Keratinocyte (primary cell): Measurements from ENCODE around the gene B3GALT6. TPM values are rescaled to one million over a fixed set of nuclear protein-coding genes. Genes with fewer than 3 reads are reported as not detected.

Source experiments
- DNase-seq: peaks from one replicate; pipeline ENCODE4 v3.0.0-alpha.2; 2011; ENCODE audit warnings: low read depth, missing footprints, low spot score
- FAIRE-seq: peaks from 2 replicates; lab custom pipeline; 2011; peaks lifted over from hg19 to GRCh38; lab: Jason Lieb, UNC
- H2AFZ ChIP-seq: 2 replicates; pipeline ENCODE4 v1.6.0; 2012; ENCODE audit warnings: low read length, control low read depth, inconsistent platforms; ENCODE audit not compliant: control insufficient read depth
- H3K27ac ChIP-seq: 2 replicates; pipeline ENCODE4 v1.5.1; 2011; ENCODE audit warnings: low read length; ENCODE audit not compliant: control insufficient read depth, insufficient read depth
- H3K27me3 ChIP-seq: 3 replicates; pipeline ENCODE4 v1.6.0; 2011; ENCODE audit warnings: low read length; ENCODE audit not compliant: control insufficient read depth, insufficient read depth; ENCODE audit errors: extremely low read depth
- H3K36me3 ChIP-seq, 2 experiments: 2 replicates in 1 of 2; 3 replicates in 1 of 2; pipeline ENCODE4 v1.5.1; 2011; ENCODE audit warnings: low read length in 2 of 2, mild to moderate bottlenecking in 1 of 2; ENCODE audit not compliant: control insufficient read depth in 2 of 2, insufficient read depth in 2 of 2; ENCODE audit errors: extremely low read depth in 1 of 2
- H3K4me1 ChIP-seq: 3 replicates; pipeline ENCODE4 v1.5.1; 2011; ENCODE audit warnings: low read length; ENCODE audit not compliant: control insufficient read depth, insufficient read depth; ENCODE audit errors: extremely low read depth
- H3K4me2 ChIP-seq: 3 replicates; pipeline ENCODE4 v1.6.0; 2011; ENCODE audit warnings: low read depth, low read length; ENCODE audit not compliant: control insufficient read depth, insufficient read depth; ENCODE audit errors: extremely low read depth
- H3K4me3 ChIP-seq, 3 experiments: fragments of 200-600 bp in 1 of 3; sonication (generic) in 1 of 3; 2 replicates in 2 of 3; 3 replicates in 1 of 3; pipeline ENCODE4 v1.5.1; 2011 to 2016; ENCODE audit warnings: low read length in 3 of 3, mild to moderate bottlenecking in 3 of 3, control low read depth in 2 of 3, inconsistent platforms in 1 of 3, low read depth in 1 of 3, mixed read lengths in 1 of 3, mixed run types in 1 of 3, moderate library complexity in 1 of 3; ENCODE audit not compliant: control insufficient read depth in 2 of 3, insufficient read depth in 2 of 3; ENCODE audit errors: extremely low read depth in 1 of 3
- H3K79me2 ChIP-seq: 2 replicates; pipeline ENCODE4 v1.6.0; 2012; ENCODE audit warnings: low read length; ENCODE audit not compliant: control insufficient read depth, insufficient read depth
- H3K9ac ChIP-seq: 3 replicates; pipeline ENCODE4 v1.6.0; 2011; ENCODE audit warnings: low read length; ENCODE audit not compliant: control insufficient read depth, insufficient read depth; ENCODE audit errors: extremely low read depth
- H3K9me1 ChIP-seq: 3 replicates; pipeline ENCODE4 v1.6.0; 2011; ENCODE audit warnings: low read length; ENCODE audit not compliant: control insufficient read depth, insufficient read depth; ENCODE audit errors: extremely low read depth
- H3K9me3 ChIP-seq: 2 replicates; pipeline ENCODE4 v1.5.1; 2012; ENCODE audit warnings: low read depth, low read length; ENCODE audit not compliant: control insufficient read depth
- H4K20me1 ChIP-seq: 3 replicates; pipeline ENCODE4 v1.6.0; 2011; ENCODE audit warnings: low read length; ENCODE audit not compliant: control insufficient read depth, insufficient read depth; ENCODE audit errors: extremely low read depth
- EZH2 ChIP-seq: IDR thresholded peaks from one replicate; pipeline ENCODE4 v1.6.1; 2012; ENCODE audit warnings: inconsistent platforms, mild to moderate bottlenecking, low read length, moderate library complexity
- dilution Hi-C: fragments of 300-500 bp; cut with MboI; formaldehyde crosslinking; loops from one replicate; pipeline ENCODE4 v1.7.0; 2020; ENCODE audit warnings: low sequenced_read_pairs; ENCODE audit not compliant: extremely low pct_ligation_motif_present
- polyA plus RNA-seq, 5 experiments: library from polyadenylated mRNA; depleted of rRNA in 3 of 5; stranded (reverse) in 3 of 5; stranded (forward) in 1 of 5; unstranded in 1 of 5; fragments of >200 nt; gene quantifications; 1 replicate in 1 of 5; 2 replicates in 3 of 5; 3 replicates in 1 of 5; pipeline versions ENCODE4 v1.2.1 to v1.2.3, GENCODE V29; 2011 to 2012; ENCODE audit warnings: missing spikeins in 2 of 5, low read depth in 1 of 5, low replicate concordance in 1 of 5
- TF ChIP-seq, protein P1 (sequence below), 3 experiments: IDR thresholded peaks in 1 of 3; conservative IDR thresholded peaks in 1 of 3; optimal IDR thresholded peaks in 1 of 3; 2 replicates in 2 of 3; 3 replicates in 1 of 3; pipeline versions ENCODE3 to v1.5.1; 2011; ENCODE audit warnings: low read length in 3 of 3, mild to moderate bottlenecking in 3 of 3, moderate library complexity in 2 of 3, control low read depth in 1 of 3, inconsistent platforms in 1 of 3; ENCODE audit not compliant: insufficient read depth in 2 of 3; ENCODE audit errors: extremely low read depth in 1 of 3

The B3GALT6 gene
- polyA plus RNA-seq, 1 donor (not counting 4 experiments of a cell fraction or from before 2014, with no cell fraction given) = 6.8 TPM

DNA sequence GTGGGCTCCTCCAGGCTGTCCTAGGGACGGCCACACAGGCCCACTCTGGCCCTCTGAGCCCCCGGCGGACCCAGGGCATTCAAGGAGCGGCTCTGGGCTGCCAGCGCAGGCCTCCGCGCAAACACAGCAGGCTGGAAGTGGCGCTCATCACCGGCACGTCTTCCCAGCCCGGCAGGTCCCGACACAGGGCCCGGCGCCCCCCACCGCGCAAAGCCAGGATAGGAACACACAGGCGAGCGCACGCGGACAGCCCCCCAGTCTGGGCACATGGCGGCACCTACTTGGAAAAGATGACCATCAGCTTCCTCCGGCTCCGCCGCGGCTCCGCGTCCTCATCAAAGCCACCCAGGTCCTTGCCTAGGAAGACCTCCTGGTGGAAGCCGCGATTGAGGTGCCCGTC is 3.9 kb upstream of the B3GALT6 start:
- no peaks in the 10 kb centered on the region for H3K9me1 ChIP-seq
- TF ChIP-seq, protein P1, sequence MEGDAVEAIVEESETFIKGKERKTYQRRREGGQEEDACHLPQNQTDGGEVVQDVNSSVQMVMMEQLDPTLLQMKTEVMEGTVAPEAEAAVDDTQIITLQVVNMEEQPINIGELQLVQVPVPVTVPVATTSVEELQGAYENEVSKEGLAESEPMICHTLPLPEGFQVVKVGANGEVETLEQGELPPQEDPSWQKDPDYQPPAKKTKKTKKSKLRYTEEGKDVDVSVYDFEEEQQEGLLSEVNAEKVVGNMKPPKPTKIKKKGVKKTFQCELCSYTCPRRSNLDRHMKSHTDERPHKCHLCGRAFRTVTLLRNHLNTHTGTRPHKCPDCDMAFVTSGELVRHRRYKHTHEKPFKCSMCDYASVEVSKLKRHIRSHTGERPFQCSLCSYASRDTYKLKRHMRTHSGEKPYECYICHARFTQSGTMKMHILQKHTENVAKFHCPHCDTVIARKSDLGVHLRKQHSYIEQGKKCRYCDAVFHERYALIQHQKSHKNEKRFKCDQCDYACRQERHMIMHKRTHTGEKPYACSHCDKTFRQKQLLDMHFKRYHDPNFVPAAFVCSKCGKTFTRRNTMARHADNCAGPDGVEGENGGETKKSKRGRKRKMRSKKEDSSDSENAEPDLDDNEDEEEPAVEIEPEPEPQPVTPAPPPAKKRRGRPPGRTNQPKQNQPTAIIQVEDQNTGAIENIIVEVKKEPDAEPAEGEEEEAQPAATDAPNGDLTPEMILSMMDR (optimal IDR thresholded peaks at IDR 0.05 in 1 of 3, IDR thresholded peaks at IDR 0.05 in 1 of 3, conservative IDR thresholded peaks at IDR 0.05 in 1 of 3; ENCODE audit: extremely low read depth in 1 of 3, insufficient read depth in 2 of 3, low read length in 3 of 3) = no peak
- no peak overlapping the region for H2AFZ ChIP-seq
- peaks cover 5% of the 10 kb centered on the region for H4K20me1 ChIP-seq
- no peak overlapping the region for H3K4me3 ChIP-seq
- H3K9ac ChIP-seq = no peak overlapping the region
- H3K27me3 ChIP-seq = no peaks in the 10 kb centered on the region
- H3K9me3 ChIP-seq = peaks cover 4% of the 10 kb centered on the region
- H3K79me2 ChIP-seq = peaks cover 76% of the 10 kb centered on the region
- H3K4me1 ChIP-seq = peaks cover 8% of the 10 kb centered on the region
- H3K4me2 ChIP-seq = no peak overlapping the region
- peaks cover 14 to 32% of the 10 kb centered on the region in 2 experiments for H3K36me3 ChIP-seq
- no peak for DNase-seq
- no peak overlapping the region for H3K27ac ChIP-seq
- dilution Hi-C loops = no loop called here
- FAIRE-seq = no peak

DNA sequence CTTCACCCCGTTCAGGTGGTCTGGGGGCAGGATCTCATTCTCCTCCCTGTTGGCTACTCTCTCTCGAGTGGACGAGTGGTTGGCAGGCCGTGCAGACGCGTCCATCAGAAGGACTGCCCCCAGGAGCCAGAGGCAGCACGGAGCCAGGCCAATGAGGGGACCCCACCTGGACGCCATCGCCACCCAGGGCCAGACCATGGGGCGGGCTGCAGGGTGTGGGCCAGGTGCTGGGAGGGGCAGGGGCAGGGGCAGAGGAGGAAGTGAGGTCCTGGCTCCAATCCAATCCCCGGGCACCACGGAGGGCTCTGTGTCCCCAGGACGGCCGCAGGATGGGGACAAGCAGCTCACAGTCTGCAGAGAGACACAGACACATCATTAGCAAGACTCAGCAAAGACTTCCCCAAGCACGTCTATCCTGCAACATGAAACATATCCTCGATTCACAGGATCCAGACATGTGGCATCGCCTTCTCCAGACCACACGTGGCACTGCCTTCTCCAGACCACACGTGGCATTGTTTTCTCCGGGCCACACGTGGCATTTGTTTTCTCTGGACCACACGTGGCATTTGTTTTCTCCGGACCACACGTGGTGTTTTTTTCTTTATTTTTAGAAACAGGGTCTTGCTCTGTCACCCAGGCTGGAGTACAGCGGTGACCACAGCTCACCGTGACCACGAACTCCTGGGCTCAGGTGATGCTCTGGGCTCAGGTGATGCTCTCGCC is 3.3 kb upstream of the B3GALT6 start:
- no peak for TF ChIP-seq EZH2
- TF ChIP-seq, protein P1 (optimal IDR thresholded peaks at IDR 0.05 in 1 of 3, IDR thresholded peaks at IDR 0.05 in 1 of 3, conservative IDR thresholded peaks at IDR 0.05 in 1 of 3; ENCODE audit: extremely low read depth in 1 of 3, insufficient read depth in 2 of 3, low read length in 3 of 3) = no peak
- Histone ChIP-seq H3K9me3 (peaks cover 4% of the 10 kb centered on the region), H3K79me2 (peaks cover 81% of the 10 kb centered on the region), H2AFZ (no peak overlapping the region), H3K27ac (no peak overlapping the region), H3K9ac (no peak overlapping the region), H3K9me1 (no peaks in the 10 kb centered on the region), H3K4me1 (peaks cover 8% of the 10 kb centered on the region), H3K4me2 (no peak overlapping the region), H3K36me3 (peaks cover 13 to 32% of the 10 kb centered on the region in 2 experiments), H3K4me3 (no peak overlapping the region), H3K27me3 (no peaks in the 10 kb centered on the region), H4K20me1 (peaks cover 5% of the 10 kb centered on the region)
- FAIRE-seq (no peak), DNase-seq (no peak)
- dilution Hi-C loops = no loop called here
